T-helper 22 cell (primary cell): ENCODE results near the gene CLCN7.
A peak's percentile ranks its signal among the peaks of the same experiment; 100 is the strongest.

Source experiments
- DNase-seq: peaks from one replicate; pipeline ENCODE4 v3.0.0-alpha.2; 2020; ENCODE audit warnings: low read depth

The CLCN7 gene, protein sequence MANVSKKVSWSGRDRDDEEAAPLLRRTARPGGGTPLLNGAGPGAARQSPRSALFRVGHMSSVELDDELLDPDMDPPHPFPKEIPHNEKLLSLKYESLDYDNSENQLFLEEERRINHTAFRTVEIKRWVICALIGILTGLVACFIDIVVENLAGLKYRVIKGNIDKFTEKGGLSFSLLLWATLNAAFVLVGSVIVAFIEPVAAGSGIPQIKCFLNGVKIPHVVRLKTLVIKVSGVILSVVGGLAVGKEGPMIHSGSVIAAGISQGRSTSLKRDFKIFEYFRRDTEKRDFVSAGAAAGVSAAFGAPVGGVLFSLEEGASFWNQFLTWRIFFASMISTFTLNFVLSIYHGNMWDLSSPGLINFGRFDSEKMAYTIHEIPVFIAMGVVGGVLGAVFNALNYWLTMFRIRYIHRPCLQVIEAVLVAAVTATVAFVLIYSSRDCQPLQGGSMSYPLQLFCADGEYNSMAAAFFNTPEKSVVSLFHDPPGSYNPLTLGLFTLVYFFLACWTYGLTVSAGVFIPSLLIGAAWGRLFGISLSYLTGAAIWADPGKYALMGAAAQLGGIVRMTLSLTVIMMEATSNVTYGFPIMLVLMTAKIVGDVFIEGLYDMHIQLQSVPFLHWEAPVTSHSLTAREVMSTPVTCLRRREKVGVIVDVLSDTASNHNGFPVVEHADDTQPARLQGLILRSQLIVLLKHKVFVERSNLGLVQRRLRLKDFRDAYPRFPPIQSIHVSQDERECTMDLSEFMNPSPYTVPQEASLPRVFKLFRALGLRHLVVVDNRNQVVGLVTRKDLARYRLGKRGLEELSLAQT

DNA sequence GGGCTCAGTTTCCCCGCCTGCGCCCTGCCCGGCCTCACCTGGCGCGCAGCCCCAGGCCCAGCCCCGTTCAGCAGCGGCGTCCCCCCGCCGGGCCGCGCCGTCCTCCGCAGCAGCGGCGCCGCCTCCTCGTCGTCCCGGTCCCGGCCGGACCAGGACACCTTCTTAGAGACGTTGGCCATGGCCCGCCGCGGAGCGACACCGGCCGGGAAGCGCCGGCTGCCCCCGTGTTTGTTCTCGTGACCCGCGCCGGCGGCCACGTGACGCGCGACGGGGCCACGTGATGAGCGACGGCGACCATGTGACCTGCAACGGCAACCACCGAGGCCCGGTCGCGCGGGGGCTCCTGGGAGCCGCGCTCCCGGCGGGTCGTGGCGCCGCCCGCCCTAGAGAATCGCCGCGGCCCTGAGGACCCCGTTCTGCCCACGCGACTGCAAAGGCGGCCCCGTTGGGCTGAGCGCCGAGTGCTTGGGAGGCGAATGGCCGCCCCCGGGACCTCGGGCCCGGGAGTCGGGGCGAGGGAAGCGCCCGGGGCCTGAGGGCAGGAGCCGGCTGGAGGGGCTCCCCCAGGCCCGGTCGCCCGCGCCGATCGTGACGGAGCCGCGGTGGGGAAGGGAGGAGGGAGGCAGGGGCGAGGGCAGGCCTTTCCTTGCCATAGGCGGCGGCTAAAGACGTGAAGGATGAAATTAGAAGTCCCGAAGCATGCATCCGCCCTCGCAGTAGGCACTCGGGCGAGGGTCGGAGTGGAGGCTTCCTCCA is at the start of gene CLCN7:
Gene CLCN7 (minus strand): TSS at position 233 of the 756 bp plus-strand sequence. CDS start 54 bp downstream, at position 179.
- peak; percentile 81 for DNase-seq

DNA sequence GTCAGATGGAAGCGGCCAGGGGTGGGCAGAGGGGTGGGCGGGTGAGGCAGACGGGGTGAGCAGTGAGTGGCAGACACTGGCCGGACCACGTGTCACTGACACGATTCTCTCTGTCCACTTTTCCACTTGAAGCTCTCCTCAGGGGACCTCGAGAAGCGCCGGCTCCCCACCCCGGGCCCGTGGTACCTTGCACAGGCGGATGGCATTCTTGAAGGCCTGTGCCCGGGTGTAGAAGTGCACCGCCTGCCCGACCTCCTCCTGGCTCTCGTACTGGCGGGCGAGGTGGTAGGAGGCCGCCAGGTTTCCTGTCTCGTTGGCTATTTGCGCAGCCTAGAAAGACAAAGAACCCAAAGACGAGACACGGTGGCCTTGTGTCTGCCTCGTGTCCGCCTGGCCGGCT is 49.5 kb upstream of the CLCN7 start:
- no peak for DNase-seq

DNA sequence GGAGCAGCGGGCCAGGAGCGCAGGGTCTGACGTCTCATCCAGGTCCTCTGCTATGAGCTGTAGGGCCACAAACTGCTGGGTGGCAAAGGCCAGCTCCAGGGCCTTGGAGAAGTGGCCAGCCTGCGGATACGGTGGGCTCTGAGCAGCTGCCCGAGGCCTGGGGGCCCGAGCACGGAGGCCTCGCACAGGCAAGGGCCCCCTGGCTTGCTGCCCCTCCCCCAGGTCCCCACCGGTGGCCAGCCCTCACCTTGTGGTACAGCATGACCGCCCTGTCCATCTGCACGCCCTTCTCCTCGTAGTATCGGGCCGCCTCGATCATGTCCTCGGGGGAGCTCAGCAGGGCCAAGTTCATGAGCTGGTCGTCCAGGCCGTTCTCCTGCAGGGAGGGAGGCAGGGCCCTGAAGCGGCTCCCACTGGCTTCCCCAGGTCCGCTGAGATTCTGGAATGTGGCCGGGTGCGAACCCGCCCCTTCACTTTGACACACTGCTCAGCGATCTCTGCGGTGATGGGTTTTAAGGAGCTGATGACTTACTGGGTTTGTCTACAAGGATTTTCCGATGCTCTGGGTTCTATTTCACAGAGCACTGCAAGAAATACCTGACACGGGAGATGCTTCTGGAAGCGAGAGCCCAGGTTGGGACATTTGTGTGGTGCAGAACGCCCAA is 48.9 kb upstream of the CLCN7 start:
- no peak for DNase-seq

DNA sequence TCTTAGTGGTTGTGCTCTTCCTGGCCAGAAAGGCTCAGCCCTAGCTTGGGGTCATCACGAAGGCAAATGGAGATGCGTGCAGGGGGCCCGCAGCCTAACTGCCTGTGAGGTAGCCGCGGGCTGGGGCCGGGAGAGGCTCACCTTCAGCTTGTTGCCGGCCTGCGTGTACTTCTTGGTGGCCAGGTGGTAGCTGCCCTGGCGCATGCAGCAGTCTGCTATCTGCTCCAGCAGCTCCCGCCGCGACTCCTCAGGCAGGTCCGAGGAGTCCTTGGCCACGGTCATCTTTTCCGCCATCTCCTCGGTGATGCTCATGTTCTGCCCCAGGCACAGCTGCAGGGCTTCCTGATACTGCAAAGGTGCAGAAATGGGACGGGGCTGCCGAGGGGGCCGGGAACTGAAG is 45.6 kb upstream of the CLCN7 start:
- DNase-seq = no peak

DNA sequence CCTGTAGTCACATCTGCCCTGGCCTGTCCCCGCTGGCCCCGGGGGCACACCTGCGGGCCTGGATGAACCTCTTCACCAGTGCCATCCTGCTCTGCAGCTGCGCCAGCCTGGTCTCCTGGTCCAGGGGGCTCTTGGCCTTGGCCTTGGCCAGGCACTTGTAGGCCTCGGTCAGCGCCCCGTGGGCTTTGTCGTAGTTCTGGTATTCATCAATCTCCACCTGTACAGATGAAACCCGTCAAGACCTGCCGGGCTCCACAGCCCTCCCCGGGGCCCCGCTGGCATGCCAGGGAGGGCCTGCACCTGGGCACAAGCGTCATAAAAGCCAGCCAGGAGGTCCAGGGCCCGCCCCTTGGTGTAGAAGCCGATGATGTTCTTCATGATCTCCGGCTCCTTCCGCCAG is 45.0 kb upstream of the CLCN7 start:
- no peak for DNase-seq

DNA sequence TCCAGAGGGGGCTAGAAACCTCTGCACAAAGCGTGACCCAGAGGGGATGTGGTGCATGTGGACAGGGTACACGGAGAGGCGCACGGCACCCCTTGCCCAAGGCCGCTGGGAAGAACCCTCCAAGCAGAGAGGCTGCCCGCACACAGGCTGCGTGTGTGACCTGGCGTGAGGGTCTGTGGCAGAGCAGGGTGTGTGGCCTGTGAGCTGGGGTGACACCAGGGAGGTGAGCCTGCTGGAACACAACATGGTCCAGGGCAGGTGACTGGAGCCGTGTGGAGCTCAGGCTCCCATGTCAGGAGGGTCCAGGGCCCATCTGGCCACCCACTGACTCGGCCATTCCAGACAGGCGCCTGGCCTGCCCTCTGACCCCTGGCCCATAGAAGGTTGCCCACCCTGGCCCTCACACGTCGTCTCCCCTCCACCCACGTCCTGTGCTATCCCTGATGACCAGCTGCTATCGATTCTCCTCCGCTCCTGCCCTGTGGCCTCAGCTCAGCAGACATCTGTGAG is 43.9 kb upstream of the CLCN7 start:
- DNase-seq = no peak

DNA sequence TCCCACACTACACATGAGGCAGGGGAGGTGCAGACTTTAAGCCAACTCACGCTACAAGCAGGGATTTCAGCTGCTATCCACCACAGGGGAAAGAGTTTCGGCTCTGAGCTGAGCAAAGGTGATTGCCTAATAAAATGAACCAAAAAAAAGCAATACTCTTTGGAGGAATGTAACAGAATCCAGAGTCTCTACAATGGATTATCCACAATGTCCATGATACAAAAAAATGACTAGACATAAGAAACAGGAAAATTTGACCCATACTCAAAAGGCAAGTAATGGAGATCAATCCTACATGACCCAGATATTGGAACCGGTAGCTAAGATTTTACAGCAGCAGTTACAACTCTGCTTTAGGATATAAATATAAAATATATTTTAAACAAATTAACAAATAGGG is 39.7 kb upstream of the CLCN7 start:
- DNase-seq = no peak

DNA sequence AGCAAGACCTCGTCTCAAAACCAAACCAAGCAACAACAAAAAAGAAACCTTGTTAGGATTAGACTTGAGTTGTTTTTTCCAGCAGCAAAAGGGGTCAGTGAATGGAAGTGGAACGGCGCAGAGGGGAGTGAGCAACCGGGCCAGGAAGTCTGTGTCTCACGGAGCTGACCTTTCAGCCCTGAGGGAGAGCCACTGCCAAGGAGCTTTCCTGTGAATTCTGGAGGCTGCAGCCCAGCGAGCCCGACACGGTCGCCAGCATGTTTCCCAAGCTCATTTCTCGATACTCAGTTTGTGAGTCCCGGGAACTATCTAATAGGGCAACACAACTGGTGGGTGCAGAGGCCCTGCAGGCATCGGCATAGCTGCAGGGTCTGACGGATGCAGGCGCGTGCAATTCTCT is 37.9 kb upstream of the CLCN7 start:
- DNase-seq = no peak

DNA sequence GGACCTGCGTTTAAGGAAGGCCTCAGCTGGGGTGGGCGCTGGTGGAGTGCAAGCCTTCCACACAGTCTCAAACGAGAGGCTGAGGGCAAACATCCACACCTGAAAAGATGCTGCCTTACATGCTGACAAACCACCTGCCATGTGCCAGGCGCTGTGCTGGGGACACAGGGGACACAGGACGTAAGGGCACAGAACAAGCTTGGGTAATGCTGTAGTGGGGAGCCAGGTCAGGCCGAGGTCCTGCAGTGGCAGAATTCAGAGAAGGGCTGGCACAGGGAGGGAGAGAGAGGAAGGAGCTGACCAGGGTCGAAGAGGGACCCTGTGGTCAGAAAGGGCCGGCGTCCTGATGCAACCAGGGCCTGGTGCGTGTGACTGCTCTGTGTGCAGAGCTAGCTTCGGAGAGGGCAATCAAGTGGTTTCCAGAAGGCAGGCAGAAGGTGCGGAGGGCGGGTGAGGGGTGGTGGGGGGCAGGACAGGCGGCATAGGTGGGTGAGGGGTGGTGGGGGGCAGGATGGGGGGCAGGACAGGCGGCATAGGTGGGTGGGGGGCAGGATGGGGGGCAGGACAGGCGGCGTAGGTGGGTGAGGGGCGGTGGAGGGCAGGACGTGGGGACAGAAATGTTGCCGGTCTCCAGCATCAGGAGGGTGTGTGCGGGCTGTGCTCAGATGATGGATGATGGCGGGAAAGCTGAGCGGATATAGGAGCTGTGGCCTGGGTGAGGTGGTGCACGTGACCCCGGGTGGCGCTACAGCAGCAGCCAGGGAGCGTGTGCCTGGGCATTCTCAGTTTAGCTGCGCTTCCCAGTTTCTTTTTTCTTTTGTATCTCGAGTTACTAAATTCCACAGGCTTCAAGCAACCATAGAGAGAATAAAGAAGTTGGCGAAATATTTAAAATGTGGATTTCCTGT is 37.1 kb upstream of the CLCN7 start:
- DNase-seq = no peak

DNA sequence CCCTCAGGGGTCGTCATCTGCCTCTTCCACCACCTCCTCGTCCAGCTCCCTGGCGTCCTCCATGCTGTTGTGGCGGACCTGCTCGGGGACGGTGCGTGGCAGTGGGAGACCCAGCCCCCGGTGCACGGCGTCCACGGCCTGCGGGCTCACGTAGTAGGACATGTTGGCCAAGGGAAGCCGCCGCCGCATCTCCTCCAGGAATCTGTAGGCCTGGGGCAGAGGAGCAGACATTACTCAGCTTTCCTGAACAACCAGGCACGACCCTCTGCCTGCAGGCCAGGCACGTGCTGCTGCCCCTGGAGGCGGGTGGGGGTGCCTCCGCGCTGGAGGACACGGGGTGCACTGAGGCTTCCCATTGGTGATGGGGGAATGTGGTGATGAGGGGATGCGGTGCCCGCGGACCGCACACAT is 36.1 kb upstream of the CLCN7 start:
- DNase-seq = no peak

DNA sequence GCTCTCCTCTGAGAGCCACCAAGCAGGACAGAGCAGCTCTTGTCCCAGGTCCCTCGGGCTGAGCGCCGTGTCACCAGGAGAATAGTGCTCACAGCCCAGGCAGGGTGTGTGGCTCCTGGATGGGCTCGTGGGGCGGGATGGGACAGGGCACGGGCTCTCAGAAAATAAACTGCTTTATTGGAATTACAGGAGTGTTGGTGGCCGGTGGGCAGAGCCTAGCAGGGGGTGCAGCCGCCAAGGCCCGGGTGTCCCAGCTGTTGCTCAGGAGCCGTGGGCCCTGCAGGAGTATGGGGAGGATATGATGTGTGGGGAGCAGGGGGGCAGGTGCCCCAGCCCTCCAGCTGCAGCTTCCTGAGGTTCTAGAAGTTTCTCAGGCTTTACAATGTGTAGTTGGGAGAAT is 35.4 kb upstream of the CLCN7 start:
- no peak for DNase-seq

DNA sequence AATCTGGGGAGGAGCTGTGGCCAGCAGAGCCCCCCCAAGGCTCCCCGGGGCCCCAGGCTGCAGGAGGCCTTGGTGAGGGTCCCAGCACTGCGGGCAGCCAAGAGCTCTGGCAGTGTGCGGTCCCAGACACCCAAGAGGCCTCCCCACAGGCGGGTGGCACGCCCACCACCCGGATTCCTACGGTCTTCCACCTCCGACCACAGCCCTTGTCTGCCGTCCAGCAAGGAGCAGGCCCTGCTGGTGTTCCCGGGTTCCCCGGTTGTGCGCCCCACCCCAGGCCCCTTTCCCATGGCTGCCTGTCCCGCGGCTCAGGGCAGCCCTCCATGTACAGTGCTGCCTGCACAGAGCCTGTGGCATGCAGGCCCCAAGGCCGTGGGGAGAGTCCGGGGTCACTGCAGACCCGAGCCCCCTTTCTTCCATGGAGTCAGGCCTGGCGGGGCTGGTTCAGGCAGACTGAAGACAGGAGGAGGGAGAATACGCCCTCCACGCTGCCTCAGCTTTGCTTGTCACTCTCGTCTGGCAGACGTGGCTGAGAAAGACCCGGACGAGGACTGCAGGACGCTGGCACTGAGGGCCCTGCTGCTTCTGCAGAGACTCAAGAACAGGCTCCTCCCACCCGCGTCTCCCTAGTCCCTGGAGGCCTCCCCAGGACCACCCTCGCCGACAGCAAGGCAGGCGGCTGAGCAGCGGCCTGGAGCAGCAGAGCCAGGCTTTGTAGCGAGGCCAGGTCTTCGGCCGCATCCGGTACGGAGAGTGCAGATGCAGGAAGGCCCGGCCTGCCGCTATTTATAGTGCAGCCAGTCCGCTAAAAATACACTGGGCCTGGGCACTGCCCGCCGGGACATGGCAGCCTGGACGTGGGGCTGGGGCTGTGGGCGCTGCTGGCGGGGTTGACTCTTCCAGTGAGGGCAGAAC is 34.7 kb upstream of the CLCN7 start:
- no peak for DNase-seq

DNA sequence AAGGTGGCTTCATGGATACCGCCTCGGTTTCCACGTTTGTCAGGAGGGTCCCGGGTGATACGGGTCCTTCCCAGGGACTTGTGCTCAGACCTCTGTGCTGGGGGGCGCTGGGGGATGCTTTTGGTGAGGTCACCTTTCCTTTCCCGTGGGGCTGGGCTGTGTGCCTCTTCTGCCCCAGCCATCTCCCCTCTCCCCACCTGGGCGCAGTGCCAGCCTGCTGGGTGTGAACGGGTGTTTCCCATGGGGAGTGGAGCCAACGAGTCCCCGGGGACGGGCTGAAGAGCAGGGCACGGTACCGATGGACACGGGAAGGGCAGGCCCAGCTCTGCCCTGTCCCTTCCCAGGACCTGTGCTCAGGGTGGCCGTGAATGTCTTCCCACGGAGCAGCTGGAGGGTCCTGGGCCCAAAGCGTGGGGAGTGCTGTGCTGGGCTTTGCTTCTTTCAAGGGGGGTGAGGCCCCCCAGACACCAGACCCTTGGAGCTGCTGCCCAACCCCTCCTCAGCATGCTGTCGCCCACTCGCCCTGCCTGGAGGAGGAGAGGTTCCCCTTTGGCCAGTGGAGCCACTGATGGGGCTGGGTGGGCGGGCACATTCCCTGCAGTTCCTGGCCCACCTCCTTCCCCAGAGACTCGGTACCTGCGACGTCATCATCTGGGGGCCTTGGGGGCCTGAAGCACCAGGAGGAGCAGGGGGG is 33.8 kb upstream of the CLCN7 start:
- no peak for DNase-seq

DNA sequence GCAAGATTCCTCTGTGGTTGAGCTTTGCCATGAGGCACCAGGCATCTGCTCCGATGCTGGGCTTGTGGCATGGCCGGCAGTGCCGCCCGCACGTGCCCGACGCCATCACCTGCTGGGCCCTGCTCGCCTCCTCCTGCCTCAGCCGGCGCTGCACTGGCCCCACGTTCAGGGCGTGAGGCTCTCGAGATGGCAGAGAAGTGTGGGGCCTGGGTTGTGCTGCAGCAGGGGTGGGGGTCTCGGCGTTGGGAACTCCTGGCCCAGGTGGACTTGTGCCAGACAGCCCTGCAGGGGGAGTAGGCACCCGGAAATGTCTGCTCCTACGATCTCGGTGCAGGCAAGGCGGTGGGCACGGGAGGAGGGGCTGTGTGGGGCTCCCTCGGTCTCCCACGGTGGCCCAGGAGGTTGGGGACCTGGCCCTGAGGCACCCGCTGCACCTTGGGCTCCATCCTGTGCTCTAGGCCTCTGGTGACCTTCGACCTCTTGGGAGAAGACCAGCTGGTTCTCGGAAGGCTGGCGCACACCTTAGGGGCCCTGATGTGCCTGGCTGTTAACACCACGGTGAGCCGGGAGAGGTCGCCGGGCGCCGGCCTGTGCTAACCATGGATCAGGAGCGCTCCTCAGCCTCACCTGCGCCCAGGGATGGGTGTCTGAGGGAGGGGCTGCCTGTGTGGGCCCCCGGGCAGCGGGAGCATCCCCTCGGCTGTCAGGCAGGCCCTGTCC is 31.8 kb upstream of the CLCN7 start:
- no peak for DNase-seq

DNA sequence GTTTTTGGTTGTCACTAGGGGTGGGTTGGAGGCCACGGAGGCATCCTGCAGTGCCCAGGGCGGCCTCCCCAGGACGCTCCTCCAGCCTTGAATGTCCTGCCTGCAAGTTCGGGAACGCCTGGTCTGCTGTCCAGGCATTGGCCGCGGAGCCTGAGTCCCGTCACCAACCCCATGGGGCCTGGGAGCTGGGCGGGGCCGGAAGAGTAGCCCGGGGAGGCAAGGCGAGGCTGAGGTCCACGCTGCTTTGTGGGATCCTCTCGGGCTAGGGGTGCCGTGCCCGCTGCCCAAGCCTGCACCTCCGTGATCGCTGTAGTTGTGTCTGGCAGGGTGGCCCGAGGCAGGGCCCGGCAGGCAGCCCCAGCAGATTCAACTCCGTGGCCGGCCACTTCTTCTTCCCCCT is 31.1 kb upstream of the CLCN7 start:
- DNase-seq = no peak

DNA sequence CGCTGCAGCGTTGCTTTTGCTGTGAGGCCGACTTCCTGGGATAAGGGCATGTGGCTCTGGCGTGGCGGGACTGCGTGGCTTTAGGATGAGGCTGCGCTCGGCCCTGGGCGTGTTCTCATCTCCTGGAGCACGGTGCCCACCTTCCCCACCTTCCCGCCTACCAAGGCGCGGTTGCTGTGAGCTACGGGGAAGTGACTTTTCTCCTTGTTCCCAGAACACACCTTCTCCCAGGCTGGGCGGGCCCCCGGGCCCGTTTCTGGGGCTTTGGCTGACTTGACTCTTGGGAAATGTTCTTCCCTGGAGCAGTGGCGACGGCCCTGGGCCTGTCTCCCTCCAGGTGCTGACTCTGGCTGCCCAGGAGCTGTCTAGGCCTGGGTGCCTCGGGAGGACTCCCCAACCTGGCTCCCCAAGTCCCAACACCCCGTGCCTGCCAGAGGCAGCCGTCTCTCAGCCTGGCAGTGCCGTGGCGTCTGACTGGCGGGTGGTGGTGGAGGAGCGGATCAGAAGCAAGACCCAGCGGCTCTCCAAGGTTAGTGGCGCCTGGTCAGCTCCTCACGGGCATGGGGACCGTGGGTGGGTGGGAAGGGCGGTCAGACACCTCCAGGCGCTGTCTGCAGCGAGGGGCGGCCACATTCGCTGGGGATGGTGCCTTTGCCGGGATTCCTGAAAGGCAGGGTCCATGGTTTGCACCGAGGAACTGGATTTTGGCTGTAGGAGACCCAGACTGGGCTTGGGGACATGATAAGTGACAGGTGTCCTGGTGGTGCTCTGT is 30.4 kb upstream of the CLCN7 start:
- DNase-seq = no peak

DNA sequence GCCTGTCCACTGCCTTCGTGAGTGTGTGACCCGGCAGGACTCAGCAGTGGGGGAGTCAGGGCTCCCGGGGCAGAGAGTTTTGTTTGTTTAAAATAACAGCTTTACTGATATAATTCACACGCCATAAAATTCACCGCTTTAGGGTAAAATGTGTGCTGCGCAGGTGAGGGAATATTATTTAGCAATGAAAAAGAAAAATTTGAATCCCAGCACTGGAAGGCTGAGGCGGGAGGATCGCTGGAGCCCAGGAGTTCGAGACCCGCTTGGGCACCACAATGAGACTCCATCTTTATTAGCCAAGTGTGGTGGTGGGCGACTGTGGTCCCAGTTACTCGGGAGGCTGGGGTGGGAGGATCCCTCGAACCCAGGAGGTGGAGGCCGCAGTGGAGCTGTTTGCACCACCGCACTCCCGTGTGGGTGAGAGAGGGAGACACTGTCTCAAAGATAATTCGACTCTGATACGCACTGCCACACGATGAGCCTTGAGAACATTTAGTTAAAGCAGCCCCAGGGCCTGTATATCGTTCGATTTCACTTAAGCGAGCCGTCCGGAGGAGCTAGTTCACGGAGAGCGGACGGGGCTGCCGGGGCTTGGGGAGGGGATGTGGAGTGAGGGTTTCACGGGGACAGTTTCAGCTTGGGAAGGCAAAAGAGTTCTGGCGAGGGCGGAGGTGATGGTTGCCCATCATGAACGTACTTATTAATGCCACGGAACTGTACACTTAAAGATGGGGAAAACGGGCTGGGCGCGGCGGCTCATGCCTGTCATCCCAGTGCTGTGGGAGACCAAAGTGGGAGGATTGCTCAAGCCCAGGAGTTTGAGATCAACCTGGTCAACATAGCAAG is 28.5 kb upstream of the CLCN7 start:
- no peak for DNase-seq
